ENCODE measurements around the gene QSOX2. TPM values are rescaled to one million over a fixed set of nuclear protein-coding genes. Genes with fewer than 3 reads are reported as not detected.

Gene QSOX2
- polyA plus RNA-seq, 3 donors from 2014 or later = 0.59 to 0.89 TPM; not detected in 1

DNA sequence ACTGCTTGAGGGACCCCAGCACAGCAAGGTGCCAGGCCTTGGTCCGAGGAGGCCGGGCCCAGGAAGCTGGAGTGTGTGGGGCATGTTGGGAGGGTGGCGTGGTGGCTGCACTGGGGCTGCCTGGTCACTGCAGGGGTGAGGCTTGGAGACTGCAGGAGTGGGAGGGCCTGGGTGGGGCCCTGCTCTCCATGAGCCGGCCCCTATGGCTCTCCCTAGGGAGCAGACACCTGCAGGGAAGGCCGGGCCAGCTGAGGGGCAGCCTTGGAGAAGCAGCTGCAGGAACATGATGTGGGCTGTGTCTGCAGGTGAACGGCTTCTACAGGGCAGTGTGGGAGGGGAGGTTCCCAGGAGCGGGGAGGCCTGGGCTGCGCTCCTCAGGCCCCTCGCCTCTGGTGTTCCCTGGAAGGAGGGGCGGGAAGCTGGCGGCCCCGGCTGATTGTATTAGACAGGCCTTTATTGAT lies 85.2 kb downstream of the QSOX2 start:
- no peak for DNase-seq
- Mint-ChIP-seq H3K36me3 (no peaks in the 10 kb centered on the region), H3K4me3 (no peak overlapping the region), H3K4me1 (no peaks in the 10 kb centered on the region), H3K27ac (no peak overlapping the region), H3K9me3 (peaks cover 0 to 8% (median 0%) of the 10 kb centered on the region in 6 donors), H3K27me3 (ENCODE audit: low read depth in 3 of 3) (peaks cover 1 to 3% (median 2%) of the 10 kb centered on the region in 3 donors)

DNA sequence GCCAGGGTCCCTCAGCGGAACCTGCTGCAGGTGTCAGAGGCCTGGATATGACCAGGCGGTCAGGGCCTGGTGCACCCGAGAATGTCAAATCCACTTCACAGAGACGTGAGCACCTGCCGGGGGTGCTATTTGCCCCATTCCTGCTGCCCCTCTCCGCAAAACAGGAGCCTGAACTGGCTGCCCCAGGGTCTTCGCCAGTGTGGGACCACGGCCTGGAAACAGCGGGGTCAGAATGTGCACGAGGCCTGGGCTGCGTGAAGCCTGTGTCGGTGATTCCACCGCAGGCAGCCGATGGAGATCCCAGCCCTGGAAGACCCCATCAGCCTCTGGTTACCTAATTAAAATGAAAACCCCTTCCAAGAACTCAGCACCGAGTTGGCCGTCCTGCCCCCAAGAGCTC lies 85.8 kb downstream of the QSOX2 start:
- Mint-ChIP-seq H3K36me3 (no peaks in the 10 kb centered on the region), H3K4me3 (no peak overlapping the region), H3K27ac (no peak overlapping the region), H3K27me3 (ENCODE audit: low read depth in 3 of 3) (peaks cover 1 to 3% (median 1%) of the 10 kb centered on the region in 3 donors), H3K4me1 (no peaks in the 10 kb centered on the region), H3K9me3 (peaks cover 0 to 8% (median 0%) of the 10 kb centered on the region in 6 donors)
- DNase-seq = no peak

DNA sequence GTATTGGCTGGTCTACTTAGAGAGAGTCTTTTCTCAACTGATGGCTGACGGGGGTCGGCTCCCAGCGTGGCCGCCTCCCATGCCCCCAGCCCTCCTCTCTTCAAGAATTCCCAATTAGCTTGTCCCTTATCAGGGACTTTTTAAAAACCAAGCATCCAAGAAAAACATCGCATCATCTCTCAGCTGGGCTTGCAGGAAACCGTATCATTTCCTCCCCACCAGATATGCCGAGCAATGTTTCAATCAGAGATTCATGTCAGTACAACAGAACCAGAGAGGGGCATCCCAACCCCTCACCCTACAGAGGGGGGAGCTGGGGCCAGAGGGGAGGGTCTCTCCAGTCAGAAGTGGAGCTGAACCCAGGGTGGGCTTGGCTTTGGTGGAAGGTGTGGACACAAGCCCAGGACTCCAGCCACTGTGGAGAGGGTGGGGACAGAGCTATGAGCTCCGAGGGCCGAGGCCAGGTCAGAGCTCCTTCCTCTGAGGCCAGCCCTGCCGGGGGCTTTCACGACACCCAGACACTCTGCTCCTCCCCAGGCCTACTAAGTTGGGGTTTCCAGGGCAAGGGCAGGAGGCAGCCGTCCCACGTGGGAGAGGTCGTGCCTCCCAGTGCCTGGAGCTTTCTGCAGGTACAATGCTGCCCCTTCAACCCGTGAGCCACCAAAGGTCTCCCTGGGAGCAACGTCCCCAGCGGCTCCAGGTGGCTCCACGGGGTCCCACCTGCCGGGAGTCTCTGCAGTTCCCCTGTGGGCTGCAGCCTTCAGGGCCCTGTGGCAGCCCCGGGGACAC lies 87.9 kb downstream of the QSOX2 start:
- Mint-ChIP-seq H3K4me1 (no peaks in the 10 kb centered on the region), H3K4me3 (no peak overlapping the region), H3K27ac (peak overlapping the region in 1 of 6 donors; percentile 50), H3K36me3 (no peaks in the 10 kb centered on the region), H3K9me3 (no peaks in the 10 kb centered on the region), H3K27me3 (ENCODE audit: low read depth in 3 of 3) (peaks cover 0 to 4% (median 1%) of the 10 kb centered on the region in 3 donors)
- no peak for DNase-seq

Other genes with a start within 250 kb of the QSOX2 start
- 1 to 10 TPM; 2.1 to 6.2 (median 2.8) TPM for gene NACC2, start 150.5 kb downstream of the QSOX2 start, polyA plus RNA-seq
- 10 to 100 TPM; 44.3 to 78.6 (median 44.6) TPM for gene TMEM250, start 126.9 kb downstream of the QSOX2 start, polyA plus RNA-seq
- not detected for gene LHX3, start 40.7 kb downstream of the QSOX2 start, polyA plus RNA-seq
- gene CCDC187, start 58.3 kb upstream of the QSOX2 start, polyA plus RNA-seq = not detected
- 1 to 10 TPM in 1 of 3 donors, under 1 TPM in 1, not detected in 1; 0.43 to 1.3 TPM for gene GPSM1, start 81.7 kb upstream of the QSOX2 start, polyA plus RNA-seq
- gene DNLZ, start 117.9 kb upstream of the QSOX2 start, polyA plus RNA-seq = 10 to 100 TPM; 58.4 to 77.4 (median 61.8) TPM
- under 1 TPM in 2 of 3 donors, not detected in 1; 0.28 to 0.56 TPM for gene CARD9, start 127.9 kb upstream of the QSOX2 start, polyA plus RNA-seq
- gene SNAPC4, start 154.4 kb upstream of the QSOX2 start, polyA plus RNA-seq = 1 to 10 TPM in 2 of 3 donors, under 1 TPM in 1; 0.40 to 2.0 (median 1.0) TPM
- 10 to 100 TPM in 1 of 3 donors, 1 to 10 TPM in 2; 5.7 to 11.5 (median 6.2) TPM for gene ENTR1, start 164.8 kb upstream of the QSOX2 start, polyA plus RNA-seq
- 10 to 100 TPM; 34.5 to 43.5 (median 42.6) TPM for gene PMPCA, start 164.8 kb upstream of the QSOX2 start, polyA plus RNA-seq
- 1 to 10 TPM in 1 of 3 donors, under 1 TPM in 2; 0.85 to 4.4 (median 0.96) TPM for gene INPP5E, start 194.0 kb upstream of the QSOX2 start, polyA plus RNA-seq
- gene SEC16A, start 237.2 kb upstream of the QSOX2 start, polyA plus RNA-seq = 10 to 100 TPM in 2 of 3 donors, 1 to 10 TPM in 1; 3.9 to 46.0 (median 15.9) TPM